HG03064 (cell line): ENCODE results near the gene HOXC9.

Source experiments
- ATAC-seq: cut with Tn5 transposase; IDR thresholded peaks from one replicate; pipeline ENCODE4 v1.9.1; 2021; ENCODE audit warnings: low read depth; ENCODE audit not compliant: unreplicated experiment

The HOXC9 gene

DNA sequence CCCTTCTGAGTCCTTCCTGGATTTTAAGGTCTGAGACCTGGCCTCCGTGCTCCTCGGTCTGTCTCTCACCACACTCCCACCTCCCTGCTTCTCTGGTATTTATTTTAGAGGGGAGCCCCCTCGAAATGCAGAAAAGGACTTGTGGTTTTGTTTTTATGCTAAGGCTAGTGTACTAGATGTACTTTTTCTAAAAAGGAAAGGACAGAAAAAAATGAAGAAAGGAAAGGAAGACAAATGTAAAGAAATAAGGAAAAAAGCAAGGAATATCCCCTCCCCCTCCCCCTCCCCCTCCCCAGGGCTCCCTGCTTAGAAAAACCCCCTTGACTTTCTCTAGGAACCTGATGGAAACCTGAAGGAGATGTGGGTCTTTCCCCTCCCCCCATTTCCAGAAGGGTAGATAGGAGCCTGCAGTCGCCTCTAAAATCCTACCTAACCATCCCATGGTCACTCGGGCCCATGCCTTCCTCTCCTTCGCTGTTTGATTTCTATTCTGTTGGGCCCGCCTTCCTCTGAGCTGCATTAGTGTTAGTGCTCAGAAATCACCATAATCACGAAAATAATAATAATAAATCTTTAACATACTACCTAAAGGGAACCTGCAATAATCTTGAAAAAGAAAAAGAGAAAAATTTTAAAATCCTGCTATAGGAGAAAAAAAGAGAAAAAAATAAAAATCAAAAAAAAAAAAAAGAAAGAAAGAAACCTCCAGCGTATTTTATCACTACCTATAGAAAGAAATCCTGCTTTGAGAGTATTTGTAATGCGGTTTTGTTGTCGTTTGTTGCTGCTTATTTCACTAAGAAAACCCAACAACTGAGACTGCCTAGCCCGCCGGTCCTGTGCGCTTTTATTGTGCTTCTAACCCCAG is 11.9 kb downstream of the HOXC9 start:
- no peak for ATAC-seq

DNA sequence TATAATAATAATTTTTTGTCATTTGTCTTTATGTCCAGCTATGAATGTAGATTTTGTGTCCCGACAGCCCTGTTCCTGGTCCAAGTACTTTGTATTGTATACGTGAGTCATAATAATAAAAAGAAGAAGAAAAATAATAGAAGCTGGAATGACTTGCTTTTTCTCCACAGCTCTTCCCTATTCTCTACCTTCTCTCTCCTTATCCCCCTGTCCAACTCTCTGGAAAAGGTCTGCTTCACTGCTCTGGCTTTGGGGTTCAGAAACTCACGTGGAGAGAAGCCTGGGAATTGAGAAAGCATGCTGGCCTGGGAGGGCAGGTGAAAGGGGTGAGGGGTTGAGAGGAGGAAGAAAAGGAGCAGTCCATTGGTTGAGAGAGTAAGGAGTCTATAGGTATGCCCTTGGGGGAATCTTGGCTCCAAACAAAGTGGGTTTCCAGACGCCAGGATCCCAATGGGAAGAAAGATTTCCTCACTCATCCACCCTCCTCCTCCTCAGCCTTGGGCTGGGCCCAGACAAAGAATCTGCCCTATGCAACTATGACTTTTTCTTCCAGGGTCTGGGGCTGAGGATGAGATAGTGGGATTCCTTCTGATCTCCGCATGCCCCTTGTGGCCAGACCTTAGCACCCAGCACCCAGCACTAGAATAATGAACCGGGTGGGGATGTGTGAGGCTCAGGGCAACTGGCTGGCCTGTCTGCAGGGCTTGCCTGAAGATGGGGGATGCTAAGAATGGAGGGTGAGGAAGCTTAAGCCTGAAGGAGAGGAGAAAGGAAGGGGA is 12.9 kb downstream of the HOXC9 start:
- no peak for ATAC-seq

DNA sequence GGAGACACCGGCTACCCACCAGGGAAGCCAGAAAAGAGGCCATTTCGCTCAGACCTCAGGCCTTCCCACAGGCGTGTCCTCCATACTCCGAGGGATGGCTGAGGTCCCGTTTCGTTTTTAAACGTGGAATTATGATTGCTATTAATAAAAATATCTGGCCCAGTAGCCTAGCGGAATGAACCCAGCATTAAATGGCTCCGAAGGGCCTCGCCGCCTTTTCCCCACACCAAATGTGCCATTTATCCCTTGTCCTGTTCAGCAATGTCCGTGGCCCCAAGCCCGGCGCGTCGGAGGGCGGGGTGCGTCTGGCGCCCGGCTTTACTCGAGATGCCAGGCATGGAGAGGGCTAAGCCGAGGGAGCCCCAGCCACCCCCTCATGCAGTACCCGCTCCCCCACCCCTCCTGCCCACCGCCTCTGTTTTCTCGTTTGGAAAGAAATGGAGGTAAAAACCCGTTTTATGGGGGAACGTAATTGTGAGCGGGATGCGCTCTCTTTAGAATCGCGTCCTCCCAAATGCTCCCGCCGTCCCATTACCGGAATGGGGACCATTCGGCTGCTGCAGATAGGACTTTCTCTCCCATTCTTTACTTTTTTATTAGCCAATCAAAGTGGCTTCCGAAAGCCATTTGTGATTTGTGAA is 14.5 kb downstream of the HOXC9 start:
- ATAC-seq, result no peak

DNA sequence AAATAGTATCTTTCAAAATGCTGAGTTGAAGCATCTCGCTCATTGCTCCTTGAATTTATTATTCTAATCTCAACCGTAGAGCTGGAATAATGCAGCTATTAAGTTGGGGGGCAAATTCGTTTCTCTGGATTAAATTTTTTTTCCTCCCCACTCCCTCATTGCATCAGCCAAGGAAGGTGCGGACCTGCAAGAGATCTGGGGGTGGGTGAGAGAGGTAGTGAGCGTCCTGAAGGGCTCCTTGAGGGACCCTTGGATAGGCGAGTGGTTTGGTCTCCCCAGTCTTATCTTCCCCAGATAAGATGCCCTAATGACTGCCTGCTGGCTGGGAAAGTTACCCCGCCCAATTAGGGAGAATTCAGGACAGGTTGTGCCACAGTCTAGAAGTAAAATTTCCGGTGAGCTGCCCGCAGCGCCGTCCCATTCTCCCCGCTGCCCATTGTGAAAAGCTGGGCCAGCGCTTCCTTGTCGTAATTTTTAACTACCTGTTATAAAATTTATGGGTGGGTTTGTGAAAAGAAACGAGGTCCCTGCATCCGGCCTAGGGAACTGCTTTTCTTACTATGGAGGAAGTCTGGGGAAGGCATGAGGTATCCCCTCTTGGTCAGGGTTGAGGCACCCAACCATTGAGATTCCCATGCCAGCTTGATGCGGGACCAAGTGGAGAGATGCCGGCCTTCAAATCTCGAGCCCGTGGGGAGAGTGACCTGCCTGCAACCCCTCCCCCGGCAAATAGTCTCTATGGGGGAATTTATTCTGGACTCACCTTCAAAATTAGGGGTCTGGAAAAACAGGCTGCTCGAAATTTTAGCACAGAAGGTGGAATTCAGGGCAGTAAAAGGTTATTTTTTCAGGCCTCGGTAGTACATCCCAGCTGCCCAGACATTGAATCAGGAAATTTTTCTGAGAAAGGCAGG is 15.3 kb downstream of the HOXC9 start:
- ATAC-seq, result no peak

DNA sequence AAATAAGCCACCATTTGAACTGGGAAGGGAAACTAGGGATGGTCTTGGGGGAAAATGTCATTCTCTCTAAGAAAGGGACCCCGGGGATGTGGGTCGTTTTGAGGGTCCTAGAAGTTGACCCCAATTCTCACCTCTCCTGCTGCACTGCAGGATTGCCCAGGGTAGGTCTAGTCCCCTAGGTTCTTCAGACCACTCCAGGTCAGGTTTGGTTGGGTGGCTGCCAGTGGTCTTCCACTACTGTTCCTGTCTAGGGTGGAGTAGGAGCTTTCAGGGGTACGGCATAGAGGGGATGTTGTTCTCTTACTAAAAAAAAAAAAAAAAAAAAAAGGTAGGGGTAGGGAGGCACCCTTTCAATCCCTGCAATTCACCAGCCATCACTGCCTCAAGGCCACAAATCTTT is 16.1 kb downstream of the HOXC9 start:
- no peak for ATAC-seq

DNA sequence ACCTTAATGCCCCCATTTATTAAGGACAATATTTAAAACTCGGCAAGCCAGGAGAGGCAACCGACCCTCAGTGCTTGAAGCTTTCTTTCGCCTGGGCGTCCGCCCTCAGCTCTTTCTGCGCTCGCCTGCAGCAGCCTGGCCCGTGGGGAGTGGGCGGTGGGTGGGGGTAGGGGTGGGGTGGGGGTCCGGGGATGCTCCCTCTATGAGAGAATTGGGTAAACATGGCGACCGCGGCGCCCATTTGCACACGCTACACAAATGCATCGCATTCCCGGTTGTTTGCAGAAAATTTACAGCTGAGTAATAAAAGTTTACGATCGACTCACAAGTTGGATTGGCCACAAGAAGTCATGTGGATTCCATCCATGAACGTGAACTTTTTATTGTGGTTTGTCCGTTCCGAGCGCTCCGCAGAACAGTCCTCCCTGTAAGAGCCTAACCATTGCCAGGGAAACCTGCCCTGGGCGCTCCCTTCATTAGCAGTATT is 16.6 kb downstream of the HOXC9 start:
- no peak for ATAC-seq

DNA sequence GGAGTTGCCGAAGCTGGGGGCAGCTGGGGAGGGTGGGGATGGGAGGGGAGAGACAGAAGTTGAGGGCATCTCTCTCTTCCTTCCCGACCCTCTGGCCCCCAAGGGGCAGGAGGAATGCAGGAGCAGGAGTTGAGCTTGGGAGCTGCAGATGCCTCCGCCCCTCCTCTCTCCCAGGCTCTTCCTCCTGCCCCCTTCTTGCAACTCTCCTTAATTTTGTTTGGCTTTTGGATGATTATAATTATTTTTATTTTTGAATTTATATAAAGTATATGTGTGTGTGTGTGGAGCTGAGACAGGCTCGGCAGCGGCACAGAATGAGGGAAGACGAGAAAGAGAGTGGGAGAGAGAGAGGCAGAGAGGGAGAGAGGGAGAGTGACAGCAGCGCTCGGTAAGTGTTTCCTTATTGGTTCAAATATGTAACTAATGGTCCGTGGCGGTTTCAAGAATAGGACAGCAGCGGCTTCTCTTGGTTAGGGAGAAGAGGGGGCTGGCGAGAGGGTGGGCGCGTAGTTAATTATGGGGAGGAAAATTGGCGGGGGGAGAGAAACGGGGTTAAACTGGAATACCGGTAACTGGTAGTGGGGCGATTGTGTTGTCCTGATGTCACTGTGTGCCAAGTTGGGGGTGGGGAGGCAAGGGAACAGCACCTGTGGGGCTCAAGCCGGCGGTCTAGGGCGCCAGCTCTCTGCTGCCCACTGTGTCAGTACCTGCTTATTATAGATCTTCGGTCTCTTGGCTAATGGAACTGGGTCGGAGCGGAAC is 17.2 kb downstream of the HOXC9 start:
- peak; percentile 9 for ATAC-seq

DNA sequence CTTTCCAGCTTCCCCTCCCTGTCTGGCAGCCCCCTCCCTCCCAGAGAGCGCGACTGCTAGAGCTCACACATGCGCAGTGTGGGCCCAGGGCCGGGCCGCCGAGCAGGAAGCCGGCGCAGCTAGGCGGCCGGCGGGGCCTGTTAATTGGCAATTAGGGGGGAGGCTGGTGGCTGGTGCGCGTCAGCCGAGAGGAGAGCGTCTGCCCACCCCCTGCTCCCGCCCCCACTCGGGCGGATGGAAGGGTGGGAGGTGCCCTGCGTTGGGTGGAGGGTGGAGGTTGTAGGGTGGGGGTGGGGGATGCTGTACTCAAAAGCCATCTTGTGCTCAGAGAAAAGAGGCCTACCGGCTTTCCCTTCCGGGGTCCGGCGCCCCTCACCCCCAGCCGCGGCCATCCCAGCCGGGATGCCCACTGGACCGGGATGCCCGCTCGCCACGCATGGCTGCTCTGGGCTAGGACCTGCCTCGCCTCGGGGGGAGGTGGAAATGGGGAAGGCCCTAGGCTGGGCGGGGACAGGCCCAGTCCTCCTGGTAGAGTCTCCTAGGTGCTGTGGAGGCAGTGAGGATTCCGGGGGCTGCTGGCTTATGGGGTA is 18.0 kb downstream of the HOXC9 start:
- peak; percentile 65 for ATAC-seq

DNA sequence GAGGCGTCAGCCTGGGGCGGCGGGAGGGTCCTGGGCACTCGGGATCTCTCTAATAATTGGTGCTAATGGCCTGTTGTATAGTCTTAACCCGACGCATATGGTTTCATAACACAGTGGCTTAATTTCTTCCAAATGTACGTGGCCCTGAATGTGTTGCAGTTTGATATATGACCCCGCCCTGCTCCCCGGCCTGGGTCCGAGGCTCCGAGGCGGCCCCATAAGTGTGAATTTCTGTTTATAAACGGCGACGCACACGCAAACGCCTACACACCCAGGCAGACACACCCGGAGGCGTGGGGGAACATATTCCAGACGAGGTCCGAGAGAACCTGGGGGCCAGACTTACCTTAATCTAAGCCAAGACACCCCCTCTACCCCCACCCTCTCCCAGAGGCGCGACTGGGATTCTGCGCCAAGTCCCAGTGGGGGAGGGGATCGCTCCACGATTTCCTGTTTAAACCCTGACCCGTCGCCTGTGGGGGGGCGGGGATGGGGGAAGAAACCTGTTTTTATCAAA is 18.6 kb downstream of the HOXC9 start:
- no peak for ATAC-seq

DNA sequence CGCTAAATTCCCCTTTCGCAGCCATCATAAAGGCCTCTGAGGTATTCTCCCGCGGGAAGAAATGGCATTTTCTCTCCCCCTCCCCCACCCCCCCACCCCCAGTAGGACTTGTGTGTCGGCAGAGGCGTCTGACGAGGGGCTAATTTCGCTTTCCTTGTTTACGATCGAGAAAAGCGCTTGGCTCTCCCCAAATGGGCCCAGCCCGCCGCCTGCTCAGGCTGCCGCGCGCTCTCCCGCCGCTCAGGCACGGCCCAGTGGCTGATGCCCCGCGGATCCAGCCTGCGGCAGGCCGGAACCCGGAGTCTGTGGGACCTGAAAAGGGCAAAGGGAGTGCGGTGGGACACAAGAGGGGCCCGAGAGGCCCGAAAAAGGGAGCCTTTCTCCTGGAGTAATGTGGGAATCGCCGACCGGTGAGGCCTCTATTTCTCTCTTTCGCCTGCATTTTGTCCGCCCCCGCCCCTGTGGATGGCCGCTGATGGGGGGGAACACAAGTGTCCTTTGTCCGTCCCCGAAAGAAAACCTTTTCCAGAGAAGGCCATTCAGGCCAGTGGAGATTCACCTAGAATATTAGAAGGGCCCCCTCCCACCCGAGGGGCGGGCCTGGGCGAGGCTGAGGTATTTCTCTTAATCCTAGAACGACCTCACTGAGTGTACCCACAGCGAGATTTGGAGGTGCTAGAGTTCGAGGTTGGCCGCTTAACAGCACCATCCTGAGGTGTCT is 19.3 kb downstream of the HOXC9 start:
- ATAC-seq, result no peak

DNA sequence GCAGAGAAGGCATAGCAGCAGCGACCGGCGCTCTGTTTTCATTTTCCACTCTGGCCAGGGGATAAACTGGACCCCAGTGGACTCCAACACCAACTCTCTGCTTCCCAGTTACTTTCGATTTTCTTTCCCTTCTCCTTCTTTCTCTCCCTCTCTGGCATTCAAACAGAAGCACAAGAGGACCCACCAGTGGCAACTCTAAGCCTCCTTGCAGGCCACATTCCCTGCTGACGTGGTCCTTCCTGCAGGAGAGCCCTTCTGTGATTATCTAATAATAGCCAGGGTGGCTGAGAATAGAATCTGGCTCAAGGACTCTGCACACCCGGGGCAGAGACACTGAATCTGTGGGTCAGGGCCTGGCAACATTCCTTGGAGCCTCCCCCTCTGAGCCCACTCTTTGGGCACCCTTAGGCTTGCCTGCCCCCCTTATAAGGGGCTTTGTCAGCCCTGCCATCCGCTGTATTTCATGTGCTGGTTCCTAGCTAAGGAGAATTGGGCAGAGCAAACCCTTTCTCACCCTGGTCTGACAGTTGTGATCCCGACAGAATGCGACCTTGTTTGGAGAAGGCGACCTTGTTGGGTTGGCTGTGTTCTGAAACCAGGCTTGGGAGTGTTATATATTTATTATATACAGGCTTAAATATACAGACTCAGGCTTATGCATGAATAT is 20.1 kb downstream of the HOXC9 start:
- no peak for ATAC-seq

DNA sequence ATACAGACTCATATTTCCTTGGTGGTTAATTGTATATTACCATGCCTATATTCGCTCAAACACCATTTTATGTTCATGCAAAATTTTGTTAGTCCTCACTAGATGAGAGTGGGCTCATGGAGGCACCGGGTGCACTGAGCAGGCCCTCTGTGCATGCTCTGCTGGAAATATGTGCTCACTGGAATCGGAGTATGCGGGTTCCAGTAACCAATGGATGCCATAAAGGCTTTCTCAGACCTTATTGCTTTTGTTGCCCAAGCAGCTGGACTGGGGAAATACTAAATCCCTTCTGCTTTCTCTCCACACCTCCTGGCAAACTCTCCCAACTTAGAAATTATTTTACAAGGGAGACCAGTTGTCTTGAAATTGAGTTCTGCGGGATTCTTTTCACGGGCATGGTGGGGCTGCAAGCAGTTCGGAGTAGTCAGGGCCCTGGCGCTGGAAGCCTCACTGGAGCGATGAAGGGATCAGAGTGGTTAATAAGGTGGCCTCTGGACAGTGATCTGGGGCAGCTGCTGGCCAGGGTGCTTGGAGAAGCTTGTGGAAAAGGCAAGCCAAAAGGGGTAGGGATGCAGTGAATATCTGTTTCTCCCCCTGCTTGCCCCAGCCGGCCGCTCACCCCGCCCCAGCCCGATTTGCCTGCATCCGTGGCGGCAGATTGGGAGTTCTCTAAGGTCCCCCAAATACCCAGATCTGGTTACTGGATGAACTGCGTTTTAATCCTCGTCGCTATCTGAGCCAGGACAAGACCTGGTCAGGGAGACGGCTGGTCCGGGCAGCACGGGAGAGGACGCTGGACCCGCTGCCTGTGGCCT is 20.8 kb downstream of the HOXC9 start:
- ATAC-seq, result no peak

DNA sequence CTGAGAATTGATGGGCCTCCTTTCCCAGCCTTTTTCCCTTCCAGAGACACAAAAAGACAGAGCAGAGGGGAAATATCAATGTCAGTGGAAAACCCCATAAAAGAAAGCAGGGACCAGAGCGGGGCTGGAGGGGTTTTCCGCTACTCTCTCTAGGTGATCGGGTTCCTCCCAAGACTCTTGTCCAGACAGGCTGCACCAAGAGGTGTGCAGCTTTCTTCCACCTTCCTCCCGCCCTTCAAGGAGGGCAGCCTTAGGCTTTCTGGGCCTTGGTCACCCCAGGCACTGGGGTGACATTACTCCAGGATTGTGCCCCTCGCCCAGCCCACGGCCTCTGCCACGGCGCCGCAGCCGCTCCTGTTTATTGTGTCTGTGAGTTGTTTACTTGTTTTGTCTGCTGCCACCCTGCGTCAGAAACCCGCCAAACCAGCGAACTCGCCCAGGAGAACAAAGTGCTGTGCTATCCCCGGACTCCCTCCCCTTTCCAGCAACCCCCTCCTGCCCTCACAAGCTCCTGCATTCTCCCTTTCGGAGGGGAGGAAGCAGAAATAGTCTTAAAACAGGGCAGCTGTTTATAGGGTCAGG is 21.6 kb downstream of the HOXC9 start:
- ATAC-seq, result no peak

DNA sequence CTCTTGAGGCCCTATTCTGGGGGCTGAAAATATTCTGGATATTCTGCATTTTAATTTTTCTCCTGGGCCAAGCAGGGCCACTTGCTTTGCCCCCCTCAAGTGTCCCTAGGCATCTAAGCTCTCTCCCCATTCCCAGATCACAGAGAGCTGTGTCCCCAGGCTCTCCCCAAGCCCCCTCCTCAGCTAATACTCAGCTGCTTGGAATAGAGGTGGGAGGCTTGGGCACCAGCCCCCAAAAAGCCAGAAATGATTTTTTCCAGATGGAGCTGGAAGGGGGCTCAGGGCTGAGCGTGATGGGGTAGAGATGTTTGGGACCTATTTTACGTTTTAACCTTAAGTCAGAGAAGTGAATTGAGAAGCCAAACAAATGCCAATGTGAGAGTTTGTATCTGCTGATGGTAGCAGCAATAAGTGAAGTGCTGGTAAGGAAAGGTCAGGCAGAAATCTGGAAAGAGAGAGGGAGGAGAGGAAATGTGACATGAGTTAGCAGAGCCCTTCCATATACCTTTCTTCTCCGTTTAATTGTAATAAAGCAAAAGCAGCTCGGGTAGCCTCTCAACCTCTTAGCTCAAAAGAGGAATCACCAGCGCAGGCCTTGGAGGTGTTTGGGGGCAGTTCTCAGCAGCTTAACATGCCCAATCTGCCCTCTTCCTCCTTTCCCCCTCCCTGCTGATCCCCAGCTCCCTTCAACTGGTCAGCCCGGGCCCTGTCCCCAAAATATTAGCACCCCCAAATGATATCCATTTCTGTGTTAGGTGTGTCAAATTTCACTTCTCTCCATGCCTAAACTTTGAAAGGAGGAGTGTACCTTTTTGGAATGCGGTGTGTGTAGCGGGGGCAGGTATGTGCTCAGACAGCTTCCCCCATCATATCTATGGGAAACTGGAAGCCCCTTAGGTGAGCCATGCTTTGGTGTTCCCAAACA is 23.3 kb downstream of the HOXC9 start:
- no peak for ATAC-seq

DNA sequence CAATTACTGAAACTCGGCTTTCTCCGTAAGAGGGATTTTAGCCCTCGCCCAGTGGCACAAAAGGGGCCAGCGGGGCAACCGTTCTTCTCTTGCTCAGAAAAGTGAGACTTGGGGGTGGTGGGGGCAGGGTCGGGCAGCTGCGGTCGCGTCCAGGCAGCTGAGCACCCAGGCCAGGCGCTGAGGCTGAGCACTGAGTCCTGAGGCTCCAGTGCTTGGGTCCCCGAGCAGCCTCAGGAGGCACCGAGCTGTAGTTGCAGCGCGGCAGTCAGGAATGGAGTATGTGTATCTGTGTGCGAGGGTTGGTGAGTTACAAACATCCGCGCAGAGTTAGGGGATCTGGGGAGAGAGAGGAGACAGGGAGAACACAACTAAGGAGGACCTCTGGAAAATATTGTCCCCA is 24.2 kb downstream of the HOXC9 start:
- no peak for ATAC-seq
